Right ventricle myocardium inferior (tissue), 1 donor: ENCODE results near the gene GUCY1A1. TPM values are rescaled to one million over a fixed set of nuclear protein-coding genes. Genes with fewer than 3 reads are reported as not detected.
A peak's percentile ranks its signal among the peaks of the same experiment; 100 is the strongest.

Experiments used
- ATAC-seq: fragments of 200-7000 bp; cut with Tn5 transposase; one replicate; pipeline ENCODE4 v1.9.1; 2020; ENCODE audit warnings: mild to moderate bottlenecking, moderate library complexity
- DNase-seq: peaks from one replicate; pipeline ENCODE4 v3.0.0; 2021; ENCODE audit errors: missing footprints
- intact Hi-C: fragments of 100-400 bp; cut with DNase I; formaldehyde crosslinking; loops from one replicate; pipeline ENCODE4 v1.11.0; 2022
- total RNA-seq: library from RNA; stranded (reverse); fragmentation: NEBNext Ultra II Directional; extraction: Animal tissue kit (Norgen Biotek cat#: 25700); gene quantifications from one replicate; pipeline ENCODE4 v1.2.1, GENCODE V29; 2021
- donor health status: DM: no; HTN: yes; CAD: no; lungs with severe emphysema.

Gene GUCY1A1
- total RNA-seq, 1 donor from 2014 or later: 88.4 TPM

DNA sequence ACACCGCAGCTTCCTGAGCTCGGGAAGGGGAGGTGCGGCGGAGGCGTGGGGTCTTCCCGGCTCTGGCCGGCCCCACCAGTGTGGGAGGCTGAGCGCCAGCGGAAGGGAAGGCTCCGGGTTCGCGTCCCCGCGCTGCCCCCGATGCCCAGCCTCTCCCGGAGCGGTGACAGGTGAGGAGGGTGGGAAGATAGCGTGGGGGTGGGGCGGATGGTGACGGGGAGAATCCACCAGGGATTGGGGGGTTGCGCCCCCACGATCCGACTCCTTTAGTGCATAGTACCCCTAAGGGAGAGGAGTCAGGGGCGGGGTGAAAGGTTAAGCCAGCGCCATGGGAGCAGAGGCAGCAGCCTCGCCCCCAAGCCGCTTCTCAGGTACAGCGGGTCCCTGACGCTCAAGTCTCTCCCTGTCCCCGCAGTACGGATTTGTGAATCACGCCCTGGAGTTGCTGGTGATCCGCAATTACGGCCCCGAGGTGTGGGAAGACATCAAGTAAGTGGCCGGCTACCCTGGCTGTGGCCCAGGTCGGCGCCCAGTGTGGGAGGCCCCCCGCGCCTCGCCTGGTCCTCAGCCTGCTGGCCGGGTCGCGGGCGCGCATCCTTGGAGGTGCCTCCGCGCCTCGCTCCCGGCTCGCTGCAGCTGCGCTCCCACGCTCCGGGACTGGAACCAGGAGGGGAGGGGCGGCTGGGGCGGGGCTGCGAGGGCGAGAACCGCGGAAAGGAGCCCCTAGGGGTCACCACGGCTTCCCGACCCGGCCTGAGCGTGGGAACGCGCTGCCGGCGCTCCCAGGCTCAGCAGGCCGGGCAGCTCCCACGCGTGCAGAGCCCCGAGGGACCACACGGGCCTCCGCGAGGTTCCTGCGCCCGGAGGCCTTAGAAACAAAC is 93.0 kb downstream of the GUCY1A1 start:
- DNase-seq (peak; percentile 88), ATAC-seq (peak; percentile 82)
- intact Hi-C loops: loop anchor here (1.0 to 10.0 kb wide), 3 partner anchors 93 to 317 kb away; partner anchors contain the start of gene GUCY1A1

DNA sequence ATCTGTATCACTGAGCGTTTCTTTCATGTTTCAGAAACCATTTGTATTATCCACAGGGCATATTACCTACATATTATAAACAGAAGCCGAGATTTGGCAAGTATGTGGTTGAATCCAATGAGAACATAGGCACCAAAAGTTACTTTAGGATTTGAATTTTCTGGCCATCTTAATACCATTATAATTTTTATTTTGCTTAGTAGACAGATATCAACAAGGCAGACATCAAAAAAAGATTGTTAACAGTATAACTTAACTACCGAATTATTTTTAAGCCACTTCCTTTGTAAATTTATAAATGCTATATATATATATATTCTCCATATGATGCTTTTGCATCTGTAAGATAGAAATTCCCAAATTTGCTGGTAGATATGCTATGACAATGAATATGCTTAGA is 94.4 kb downstream of the GUCY1A1 start:
- no peak for DNase-seq
- intact Hi-C loops: loop anchor here (10.0 kb wide), 1 partner anchor 246 kb away; no protein-coding TSS in a partner anchor
- ATAC-seq: no peak

DNA sequence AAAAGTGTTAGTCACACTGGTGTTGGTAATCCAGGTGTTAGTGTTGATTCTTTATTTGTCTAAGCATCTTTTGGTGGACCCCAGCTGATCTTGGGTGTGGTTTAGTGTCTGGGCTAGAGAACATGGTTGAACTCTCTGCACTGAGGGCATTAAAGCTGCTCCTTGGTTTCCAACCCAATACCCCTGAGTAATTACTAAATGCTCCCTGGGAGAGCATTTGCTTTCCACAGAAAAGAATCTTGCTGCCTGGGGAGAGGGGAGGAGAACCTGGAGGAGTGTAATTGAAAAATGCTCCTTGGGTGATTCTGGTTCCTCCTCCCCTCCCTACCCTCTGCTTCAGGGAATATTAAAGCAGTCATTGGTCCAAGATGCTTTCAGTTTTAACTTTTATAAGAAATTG is 95.3 kb downstream of the GUCY1A1 start:
- intact Hi-C loops: loop anchor here (10.0 kb wide), 1 partner anchor 247 kb away; no protein-coding TSS in a partner anchor
- DNase-seq (no peak), ATAC-seq (no peak)

DNA sequence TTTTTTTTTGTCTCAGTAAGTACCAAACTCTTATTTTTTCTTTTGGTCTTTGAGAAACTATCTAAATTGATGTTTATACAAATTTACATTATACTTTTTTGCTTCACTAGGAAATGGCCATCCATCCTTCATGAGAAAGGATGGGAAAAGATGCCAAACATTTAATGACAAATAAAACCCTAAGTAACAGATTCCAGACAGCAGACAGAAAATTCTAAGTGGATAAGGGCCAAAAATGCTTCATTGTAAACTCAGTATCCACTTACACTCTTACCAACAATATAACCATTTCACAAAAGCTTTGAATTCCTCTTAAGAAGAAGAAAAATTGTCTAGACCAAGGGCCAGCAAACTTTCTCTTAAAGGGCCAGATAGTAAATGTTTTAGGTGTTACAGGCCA is 95.7 kb downstream of the GUCY1A1 start:
- intact Hi-C loops: loop anchor here (10.0 kb wide), 1 partner anchor 248 kb away; no protein-coding TSS in a partner anchor
- no peak for DNase-seq
- ATAC-seq: no peak

DNA sequence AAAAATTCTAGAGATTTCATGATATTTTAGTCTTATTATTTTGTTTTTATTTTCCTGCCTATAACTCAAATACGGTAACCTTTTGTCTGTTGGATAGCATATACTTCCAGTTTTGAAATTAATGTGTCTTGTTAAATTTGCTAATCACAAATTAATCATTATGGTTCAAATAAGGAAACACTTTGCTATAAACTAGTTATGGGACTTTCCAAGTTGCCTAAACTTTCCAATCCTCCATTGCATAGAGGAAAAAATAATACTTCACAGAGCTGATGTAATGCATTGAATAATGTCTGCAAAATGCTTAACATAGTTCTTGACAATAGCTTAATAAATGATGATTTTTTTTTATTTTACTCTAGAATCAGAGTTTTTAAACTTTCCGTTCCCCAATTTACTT is 96.9 kb downstream of the GUCY1A1 start:
- no peak for DNase-seq
- no peak for ATAC-seq
- intact Hi-C loops: loop anchor here (10.0 kb wide), 1 partner anchor 249 kb away; no protein-coding TSS in a partner anchor

DNA sequence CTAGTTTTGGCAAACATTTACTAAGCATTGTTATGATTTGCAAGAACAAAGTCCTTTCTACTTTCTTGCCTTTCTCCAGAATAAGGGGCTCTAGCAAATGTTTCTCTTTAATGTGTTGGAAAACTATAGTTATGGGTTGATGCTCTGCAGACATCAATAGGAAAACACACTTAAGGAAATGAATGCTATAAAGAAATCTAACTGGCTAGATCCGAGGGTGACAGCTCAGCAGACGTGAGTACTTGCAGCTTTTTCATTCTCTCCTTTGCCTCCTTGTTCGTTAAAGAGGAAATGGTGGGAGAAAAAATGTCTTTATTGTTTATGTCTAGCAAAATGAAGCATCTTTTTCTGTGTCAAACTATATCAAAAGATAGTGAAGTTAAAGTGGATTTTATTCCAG is 98.5 kb downstream of the GUCY1A1 start:
- DNase-seq (no peak), ATAC-seq (no peak)
- intact Hi-C loops: loop anchor here (10.0 kb wide), 1 partner anchor 250 kb away; no protein-coding TSS in a partner anchor

DNA sequence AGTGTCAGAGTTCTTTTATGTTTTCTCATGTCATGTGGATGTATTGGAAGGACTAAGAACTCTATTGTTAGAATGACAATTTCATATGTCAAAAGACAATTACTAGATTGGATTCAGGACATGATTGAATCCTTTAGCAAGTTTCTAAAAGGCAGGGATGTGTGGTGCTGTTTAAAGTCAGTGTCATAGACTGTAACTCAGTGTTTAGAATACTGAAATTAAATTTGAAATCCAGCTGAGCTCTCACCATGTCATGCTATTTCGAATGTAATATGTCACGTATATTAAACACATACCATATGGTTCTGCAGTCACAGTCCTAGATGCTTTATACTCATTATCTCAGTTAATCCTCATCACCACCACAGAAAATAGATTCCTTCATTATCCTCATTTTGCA is 100.0 kb downstream of the GUCY1A1 start:
- DNase-seq: no peak
- ATAC-seq: no peak
- intact Hi-C loops: loop anchor here (10.0 kb wide), 1 partner anchor 252 kb away; no protein-coding TSS in a partner anchor

DNA sequence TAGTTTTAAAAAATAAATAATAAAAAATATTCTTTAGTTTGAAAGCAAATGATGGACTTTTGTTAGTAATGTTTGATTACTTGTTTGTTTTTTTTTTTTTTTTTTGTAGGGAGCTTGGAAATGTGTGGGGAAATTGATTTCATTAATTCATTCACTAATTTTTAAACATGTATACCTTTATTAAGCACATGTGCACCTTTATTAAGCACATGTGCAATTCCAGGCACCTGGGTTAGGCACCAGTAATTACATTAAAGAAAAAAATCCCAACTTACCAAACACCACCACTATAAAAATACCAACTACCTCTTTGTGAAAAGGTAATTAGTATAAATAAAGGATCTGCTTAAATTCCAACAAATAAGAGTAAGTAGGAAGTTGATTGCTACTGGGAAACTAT is 101.7 kb downstream of the GUCY1A1 start:
- no peak for ATAC-seq

DNA sequence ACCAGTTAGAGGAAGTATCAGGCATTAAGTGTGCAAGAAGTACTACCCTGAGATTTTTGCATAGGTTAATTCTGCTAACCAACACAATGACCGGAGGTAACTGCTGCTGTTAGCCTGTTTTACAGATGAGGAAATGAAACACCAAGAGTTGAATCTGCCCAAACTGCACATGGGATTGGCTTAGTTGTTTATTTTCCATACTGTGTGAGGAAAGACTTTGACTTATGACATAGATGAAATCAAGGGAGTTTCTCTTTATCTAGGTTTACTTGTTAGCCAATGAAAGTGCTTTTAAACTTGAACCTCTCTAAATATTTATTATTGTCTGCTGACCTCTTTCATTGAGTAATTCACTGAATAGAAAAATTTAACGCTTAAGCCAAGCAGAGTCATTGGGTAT is 102.4 kb downstream of the GUCY1A1 start:
- intact Hi-C loops: loop anchor here (10.0 kb wide), 1 partner anchor 254 kb away; no protein-coding TSS in a partner anchor
- ATAC-seq (no peak), DNase-seq (no peak)

More for the DNA sequence above, 101.7 kb downstream of the GUCY1A1 start:
- DNase-seq: no peak
- intact Hi-C loops: loop anchor here (10.0 kb wide), 1 partner anchor 254 kb away; no protein-coding TSS in a partner anchor

DNA sequence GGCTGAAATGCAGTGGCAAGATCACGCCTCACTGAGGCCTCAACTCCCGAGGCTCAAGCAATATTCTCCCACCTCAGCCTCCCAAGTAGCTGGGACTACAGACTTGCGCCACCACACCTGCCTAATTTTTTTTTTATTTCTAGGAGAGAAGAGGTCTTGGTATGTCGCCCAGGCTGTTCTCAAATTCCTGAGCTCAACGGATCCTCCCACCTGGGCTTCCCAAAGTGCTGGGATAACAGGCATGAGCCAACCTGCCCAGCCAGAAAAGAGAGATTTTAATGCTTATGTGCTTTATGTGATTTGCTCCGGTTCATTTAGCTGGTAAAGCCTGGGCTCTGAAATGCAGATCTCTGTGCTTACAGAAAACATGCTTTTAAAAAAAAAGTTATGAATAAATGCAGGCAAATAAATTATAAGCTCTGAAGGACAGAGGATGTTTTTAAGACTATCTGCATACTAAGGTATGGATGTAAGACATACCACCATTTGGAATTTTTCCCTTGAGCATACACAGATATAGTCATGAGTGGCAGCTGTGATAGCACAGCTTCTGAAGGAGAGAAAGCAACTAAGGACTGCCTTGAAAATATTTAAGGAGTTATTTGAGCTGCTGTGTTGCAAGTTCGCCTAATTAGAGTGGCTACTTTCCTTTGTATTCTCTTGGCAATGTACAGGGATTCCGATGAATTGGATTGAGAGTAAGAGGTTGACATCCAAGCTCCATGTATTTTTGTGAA is 106.0 kb downstream of the GUCY1A1 start:
- DNase-seq (no peak), ATAC-seq (no peak)
- intact Hi-C loops: no loop called here

DNA sequence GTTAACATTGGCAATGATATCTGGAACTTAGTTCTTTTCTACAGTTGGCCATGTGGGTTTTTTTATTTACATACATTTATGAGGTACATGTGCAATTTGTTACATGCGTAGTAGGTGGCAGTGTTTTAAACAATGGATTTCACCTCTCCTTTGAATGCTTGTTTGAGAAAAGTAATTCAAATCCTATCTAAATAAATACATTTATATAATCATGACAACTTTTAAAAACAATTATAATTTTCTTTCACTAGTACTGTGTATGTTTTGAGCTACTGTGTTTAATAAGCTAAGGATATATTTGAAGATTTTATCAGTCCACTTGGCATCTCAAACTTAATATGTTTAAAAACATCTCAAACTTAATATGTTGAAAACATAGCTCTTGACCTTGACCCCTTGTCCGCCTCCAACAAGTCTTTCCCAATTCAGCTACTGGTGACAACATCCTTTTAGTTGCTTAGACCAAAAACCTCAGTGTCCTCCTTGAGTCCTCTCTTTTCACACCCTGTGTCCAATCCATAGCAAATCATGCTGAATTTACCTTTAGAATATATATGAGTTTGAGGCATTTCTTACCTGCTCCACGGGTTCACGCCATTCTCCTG is 106.7 kb downstream of the GUCY1A1 start:
- ATAC-seq: no peak
- intact Hi-C loops: no loop called here
- DNase-seq: no peak

DNA sequence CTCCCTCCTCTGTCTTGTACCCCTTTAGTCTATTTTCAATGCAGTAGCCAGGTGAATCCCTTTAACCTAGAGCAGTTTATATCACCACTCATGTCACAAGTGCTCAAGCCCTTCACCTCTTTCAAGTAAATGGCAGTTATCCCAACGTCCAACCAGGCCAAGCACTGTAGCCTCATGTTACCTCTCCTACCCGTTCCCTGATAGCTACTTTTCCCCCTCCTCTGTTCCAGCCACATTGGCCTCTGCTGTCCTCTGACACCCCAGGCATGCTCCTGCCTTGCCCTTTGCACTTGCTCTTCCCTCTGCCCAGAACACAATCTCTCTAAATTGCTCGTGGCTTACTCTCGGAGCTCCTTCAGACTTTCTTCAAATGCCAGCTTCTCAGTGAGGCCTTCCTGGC is 107.4 kb downstream of the GUCY1A1 start:
- intact Hi-C loops: loop anchor here (2.0 kb wide), 1 partner anchor 107 kb away; the partner anchor contains the start of gene GUCY1A1
- no peak for DNase-seq
- ATAC-seq: peak; percentile 94

DNA sequence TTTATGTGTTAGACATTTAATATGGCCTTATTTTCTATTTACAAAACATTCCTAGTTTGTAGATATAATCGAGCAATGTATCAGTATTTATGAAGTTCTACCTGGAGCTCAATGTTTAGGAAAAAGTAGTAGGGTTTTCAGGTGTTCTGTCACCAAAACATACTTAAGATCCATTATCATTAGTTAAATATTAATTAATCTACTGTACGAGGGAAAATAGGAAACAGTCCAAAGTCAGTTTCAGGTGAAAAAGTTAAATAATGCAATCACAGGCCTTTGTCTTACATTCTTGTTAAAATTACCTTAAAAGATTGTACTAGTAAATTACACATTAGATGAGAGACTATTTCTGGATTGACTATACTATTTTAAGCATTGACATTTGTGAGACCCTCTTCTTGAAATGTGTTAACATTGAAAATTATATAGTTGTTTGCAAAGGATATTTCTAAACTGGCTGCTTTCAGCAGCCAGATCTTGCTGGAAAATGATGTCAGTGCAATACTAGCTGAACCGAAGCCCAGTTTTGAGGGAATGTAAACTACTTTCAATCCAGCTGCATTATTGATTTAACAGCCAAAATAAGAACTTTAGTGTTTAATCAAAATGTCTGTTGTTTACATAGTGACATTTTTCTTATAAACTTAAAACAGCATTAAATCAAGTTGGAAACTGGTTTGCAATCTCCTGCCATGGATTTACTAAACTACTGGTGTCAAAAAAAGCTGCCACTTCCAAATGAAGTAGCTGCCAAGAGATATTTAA is 111.5 kb downstream of the GUCY1A1 start:
- intact Hi-C loops: no loop called here
- DNase-seq (no peak), ATAC-seq (no peak)

DNA sequence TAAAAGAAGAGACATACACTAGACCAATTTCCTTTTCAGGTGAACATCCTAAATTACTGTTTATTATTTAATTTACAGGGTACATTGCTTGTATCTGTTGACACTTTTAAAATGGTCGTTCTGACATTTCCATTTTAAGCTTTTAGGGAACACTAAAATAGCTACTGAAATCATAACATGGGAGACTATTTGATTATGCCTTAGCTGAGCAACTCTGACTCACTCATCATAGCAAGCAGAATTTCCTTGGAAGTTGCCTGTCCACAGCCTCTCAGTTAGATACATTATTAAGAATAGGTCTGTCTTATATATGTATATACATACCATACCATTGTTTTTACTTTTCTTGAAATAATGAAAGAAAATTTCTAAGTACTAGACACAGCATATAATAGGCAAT is 114.1 kb downstream of the GUCY1A1 start:
- ATAC-seq (no peak), DNase-seq (no peak)
- intact Hi-C loops: no loop called here

DNA sequence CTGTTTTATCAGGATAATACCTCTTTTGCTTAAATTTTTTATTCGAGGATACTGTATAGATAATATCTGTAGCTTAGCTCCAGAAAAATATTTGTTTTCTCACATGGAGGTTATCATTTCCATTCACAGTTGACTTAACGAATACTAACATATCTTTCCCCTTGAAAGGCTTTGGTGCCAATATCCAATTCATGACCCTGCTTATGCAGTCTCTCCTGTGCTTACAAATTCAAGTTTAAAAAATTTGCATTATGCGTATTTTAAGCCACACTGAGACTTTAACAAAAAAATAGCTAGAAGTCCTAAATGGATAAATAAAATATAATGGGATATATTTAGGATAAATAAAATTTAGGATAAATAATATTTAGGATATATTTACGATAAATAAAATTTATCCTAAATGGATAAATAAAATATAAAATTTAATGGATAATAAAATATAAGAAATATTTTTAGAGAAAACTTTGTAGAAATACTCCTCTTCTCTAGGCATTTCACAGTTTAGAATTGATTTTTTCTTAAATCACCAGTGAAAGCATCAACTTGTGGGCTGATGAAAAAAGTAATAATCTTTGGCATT is 114.7 kb downstream of the GUCY1A1 start:
- ATAC-seq: no peak
- no peak for DNase-seq
- intact Hi-C loops: no loop called here
